ENCODE results near the gene LSR.
"Not testable (repeated sequence)": the region's sequence is repeated elsewhere in the genome, so short reads cannot be mapped to it uniquely, and the experiment has no call there.

Gene LSR

GRCh38 chr19:35217649-35217990, 31.2 kb upstream of the LSR start:
- DNase-seq = no peak

- DNase-seq = no peak
Observed at GRCh38 chr19:35219008-35219407, 29.8 kb upstream of the LSR start.

- no peak for DNase-seq
Observed at GRCh38 chr19:35220315-35220921, 28.4 kb upstream of the LSR start.

GRCh38 chr19:35220973-35221590, 27.7 kb upstream of the LSR start:
- DNase-seq = not testable (repeated sequence)

- DNase-seq = no peak
Observed at GRCh38 chr19:35222373-35223015, 26.3 kb upstream of the LSR start.

GRCh38 chr19:35223084-35223790, 25.6 kb upstream of the LSR start:
- no peak for DNase-seq

GRCh38 chr19:35223862-35224505, 24.8 kb upstream of the LSR start:
- DNase-seq = no peak

- DNase-seq = no peak
Observed at GRCh38 chr19:35224681-35225571, 23.9 kb upstream of the LSR start.

- no peak for DNase-seq
Observed at GRCh38 chr19:35225951-35226350, 22.9 kb upstream of the LSR start.

- peak in 1 of 56 donors; percentile 9 for DNase-seq
Observed at GRCh38 chr19:35226748-35227147, 22.1 kb upstream of the LSR start.

GRCh38 chr19:35228177-35228930, 20.4 kb upstream of the LSR start, which contains the start of gene FAM187B:
Gene FAM187B, minus strand, starts transcription at chr19:35228739. Its CDS starts 59 bp downstream, at chr19:35228680.
- peak in 37 of 56 donors; percentile 7 to 72 (median 27) for DNase-seq

GRCh38 chr19:35229601-35230000, 19.2 kb upstream of the LSR start:
- DNase-seq = no peak

GRCh38 chr19:35231956-35232645, 16.7 kb upstream of the LSR start:
- DNase-seq = no peak

GRCh38 chr19:35232912-35233311, 15.9 kb upstream of the LSR start:
- no peak for DNase-seq

- no peak for DNase-seq
Observed at GRCh38 chr19:35236638-35237400, 12.0 kb upstream of the LSR start.

- not testable (repeated sequence) for DNase-seq
Observed at GRCh38 chr19:35239597-35239996, 9.2 kb upstream of the LSR start.

- DNase-seq = no peak
Observed at GRCh38 chr19:35240327-35240726, 8.5 kb upstream of the LSR start.

- no peak for DNase-seq
Observed at GRCh38 chr19:35241417-35241816, 7.4 kb upstream of the LSR start.
